Epidermal melanocyte (primary cell): ENCODE data around the gene CES1.
"Not testable (repeated sequence)": the region's sequence is repeated elsewhere in the genome, so short reads cannot be mapped to it uniquely, and the experiment has no call there.

Experiments
- DNase-seq: peaks from one replicate; pipeline ENCODE4 v3.0.0; 2011; ENCODE audit warnings: low spot score; ENCODE audit not compliant: insufficient read length

The CES1 gene

DNA sequence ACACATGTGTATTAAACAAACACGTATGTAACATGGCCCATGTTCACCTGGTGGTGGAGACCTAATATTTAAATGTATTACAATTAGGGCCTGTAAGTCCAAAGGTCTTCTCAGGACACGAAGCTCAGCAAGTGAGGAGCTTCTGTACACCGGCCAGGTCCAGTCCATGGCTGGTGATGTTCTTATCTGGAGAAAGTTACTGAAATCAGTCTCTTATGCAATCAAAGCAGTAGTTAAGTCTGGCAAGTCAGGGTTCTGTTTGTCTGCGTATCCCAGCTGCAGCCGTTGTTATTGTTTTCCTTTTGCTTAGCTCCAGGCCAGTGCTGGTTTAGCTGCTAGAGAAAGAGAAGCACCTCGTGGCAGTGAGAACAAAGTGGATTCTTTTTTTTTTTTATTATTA lies 41.4 kb downstream of the CES1 start:
- DNase-seq: not testable (repeated sequence)

DNA sequence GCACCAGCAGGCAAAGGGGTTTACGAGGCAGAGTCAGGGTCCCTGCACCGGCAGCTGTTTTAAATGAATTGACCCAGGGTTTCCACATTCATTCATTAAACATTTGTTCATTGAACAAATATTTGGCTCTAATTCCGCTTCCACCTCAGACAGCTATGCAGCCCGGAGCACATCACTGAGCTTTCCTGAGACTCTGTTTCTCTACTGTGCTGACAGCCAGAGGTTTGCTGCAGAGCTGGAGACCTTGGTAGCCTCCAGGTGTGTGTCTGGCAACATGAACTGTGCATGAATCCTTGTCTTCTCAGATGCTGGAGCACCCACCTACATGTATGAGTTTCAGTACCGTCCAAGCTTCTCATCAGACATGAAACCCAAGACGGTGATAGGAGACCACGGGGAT lies 42.7 kb downstream of the CES1 start:
- not testable (repeated sequence) for DNase-seq

DNA sequence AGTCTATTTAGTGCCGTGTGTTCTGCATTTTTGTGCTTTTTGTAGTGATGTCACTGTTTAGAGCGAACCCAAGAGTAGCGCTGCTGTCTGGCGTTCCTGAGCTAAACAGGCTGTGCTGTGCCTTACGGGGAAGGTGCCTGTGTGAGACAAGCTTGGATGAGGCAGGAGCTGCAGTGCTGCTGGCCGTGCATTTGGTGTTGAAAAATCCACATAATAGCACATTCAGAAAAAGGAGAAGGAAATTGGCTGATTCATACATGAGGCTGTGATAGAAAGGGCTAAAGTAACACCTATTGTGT lies 50.2 kb downstream of the CES1 start:
- DNase-seq: not testable (repeated sequence)

DNA sequence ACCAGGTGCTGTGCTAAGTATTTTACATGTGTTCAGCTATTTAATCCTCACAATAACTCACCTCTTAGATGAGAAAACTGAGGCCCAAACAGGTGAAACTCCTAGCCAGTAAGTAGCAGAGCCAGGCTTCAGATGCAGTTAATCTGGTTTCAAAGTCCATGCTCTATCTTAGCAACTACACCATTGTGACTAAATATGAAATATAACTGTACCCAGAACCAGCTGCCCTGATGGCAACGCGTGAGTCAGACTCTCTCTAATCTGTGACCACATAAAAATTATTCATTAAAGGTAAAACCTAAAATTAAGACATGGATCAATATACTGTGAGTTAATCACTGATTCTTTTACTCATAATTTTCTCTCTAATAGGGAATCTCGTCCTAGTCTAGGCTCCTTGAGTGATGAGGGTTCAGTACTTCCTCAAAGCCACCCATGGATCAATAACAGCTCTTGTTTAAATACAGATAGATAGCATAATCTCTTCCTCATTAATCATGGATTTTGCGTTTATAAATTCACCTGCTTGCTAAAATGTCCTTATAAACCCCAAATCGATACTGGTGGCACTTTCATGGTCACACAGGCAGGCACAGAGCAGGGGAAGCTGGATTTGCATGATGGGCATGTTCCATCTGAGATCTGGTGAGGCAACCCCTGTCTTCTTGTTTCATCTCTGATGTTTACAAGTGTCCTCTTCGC lies 50.7 kb downstream of the CES1 start:
- not testable (repeated sequence) for DNase-seq

DNA sequence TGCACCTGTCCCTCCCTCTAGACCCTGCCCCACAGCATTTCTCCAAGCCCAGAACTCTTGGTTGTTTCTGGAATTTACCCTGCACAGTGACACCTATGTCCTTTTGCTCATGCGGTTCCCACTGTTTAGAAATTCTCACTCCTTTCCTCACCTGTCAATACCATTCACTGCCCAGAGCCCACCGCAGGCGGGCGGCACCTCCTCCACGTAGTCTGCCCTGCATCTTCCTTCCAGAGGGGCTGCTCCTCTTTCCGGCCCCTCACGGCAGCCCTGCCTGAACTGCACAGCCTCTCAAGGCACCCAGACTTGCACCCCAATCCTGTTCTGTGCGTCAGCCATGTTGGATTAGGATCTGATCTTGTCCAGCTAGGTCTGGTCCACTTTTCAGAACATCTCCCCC lies 51.4 kb downstream of the CES1 start:
- not testable (repeated sequence) for DNase-seq

DNA sequence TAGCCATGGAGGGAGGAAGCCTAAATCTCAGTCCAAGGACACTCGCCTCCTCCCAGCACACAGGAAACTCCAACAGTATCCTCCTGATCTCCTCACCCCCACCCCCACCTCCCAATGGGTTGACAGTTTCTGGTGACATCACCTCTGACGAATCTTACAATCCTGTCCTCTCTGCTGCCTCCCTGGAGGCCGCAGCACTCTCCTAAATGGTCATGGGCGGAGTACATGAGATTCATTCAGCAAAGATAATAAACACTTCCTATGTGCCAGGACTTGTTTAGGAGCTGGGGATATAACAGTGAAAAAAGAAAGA lies 52.8 kb downstream of the CES1 start:
- DNase-seq: not testable (repeated sequence)

DNA sequence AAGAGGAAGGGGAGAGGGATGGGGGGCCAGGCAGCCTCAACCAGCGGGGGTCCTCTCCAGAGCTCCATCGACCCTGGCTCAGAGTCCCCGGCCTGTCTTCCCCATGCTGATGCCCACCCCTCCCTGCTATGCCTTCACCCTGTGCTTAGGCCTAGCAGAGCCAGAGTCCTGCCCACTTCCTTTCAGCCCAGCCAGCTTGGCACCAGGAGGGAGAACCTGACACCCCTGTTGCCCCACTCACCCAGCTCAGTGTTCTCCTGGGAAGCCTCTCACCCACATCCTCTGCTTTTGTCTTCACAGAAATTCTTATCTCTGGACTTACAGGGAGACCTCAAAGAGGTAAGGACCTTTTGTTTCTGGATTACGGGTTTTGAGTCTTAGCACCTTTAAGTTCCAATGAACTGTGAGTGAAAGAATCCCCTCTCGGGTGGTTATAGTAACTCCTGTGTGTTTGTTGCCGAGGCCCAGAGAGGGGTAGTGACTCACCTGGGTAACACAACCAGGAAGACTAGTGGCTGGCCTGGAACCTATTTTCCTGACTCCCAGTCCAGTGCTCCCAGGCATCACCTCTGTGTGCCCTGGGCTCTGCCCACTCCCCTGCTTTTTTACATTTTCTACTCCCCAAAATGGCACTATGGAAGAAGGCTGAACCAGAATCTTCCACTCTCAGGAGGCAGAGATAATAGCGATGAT lies 53.3 kb downstream of the CES1 start:
- DNase-seq: no peak

DNA sequence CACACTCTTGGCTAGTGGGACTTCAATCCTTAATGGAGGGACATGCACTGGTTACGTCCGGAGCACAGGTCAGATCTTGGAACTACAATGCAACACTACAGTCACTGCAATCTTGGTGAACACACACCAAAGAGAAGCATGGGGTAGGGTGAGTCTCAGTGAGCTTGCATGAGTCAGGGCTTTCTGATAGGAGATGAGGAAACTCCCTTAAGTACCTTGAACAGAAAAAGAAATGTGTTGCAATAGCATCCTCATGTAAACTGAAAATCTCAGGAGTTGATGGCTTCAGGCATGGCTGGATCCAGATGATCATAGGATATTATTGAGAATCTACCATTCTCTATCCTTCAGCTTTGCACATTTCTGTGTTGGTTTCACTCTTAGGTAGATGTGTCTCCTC lies 54.1 kb downstream of the CES1 start:
- DNase-seq: no peak

DNA sequence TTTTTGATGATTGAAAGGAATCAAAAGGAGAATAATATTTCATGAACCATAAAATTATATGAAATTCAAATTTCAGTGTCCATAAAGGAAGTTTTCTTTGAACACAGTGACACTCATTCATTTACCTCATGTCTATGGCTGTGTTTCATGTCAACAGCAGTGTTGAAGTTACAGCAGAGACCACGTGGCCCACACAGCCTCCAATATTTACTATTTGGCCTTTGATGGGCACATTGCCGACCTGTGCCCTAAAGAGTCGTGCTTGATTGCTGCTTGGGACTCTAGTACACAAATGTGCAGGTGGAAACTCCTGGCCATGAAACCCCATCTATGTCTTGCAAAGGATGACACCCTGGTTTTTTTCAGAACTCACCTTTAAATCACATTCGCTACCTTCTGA lies 57.0 kb downstream of the CES1 start:
- DNase-seq: no peak

DNA sequence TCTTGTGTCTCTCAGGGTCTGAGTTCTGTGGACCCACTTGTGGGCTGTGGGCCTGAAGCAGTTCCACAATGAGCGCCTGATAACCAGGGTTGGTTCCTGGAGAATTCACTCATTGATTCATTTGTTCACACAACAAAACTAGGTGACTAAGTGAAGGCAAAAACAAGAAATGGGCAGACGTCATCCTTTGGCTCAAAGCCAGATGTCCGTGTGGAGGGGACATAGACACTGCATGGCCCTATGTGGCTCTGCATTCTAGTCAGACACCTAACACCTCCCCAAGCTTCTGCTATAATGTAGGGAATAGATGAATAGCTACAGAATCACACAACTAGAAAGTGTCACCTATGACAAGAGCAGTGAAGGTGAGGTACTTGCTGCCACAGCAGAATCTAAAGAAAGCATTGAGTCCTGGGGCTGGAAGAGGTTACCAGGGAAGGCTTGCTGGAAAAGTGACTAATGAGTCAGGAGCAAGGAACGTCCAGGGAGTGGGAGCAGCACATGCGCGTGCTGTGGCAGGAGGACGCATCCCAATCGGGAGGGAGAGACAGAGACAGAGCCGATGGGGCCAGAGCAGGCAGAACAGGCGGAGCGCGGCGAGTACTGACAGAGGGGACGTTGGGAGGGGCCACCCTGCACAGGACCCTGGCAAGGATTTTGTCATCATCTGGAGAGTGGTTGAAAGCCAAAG lies 58.9 kb downstream of the CES1 start:
- DNase-seq: no peak

DNA sequence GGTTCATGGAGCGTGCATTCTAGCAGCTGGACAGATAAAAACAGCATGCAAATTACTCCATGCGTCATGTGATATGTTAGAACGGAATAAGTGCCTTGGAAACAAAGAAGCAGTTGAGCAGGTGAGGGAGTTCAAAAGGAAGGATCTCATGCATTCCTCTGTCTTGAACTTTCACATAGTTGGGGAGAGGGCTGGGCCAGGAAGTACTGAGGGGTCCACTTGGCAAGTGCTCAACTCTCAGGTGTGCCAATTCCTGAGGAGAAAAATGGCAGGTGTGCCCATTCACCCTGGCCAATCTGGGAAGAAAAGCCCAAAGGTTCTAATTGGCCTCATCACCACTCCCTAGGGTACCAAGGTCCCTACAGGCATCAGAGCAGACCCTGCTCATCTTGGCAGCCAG lies 67.7 kb downstream of the CES1 start:
- no peak for DNase-seq

DNA sequence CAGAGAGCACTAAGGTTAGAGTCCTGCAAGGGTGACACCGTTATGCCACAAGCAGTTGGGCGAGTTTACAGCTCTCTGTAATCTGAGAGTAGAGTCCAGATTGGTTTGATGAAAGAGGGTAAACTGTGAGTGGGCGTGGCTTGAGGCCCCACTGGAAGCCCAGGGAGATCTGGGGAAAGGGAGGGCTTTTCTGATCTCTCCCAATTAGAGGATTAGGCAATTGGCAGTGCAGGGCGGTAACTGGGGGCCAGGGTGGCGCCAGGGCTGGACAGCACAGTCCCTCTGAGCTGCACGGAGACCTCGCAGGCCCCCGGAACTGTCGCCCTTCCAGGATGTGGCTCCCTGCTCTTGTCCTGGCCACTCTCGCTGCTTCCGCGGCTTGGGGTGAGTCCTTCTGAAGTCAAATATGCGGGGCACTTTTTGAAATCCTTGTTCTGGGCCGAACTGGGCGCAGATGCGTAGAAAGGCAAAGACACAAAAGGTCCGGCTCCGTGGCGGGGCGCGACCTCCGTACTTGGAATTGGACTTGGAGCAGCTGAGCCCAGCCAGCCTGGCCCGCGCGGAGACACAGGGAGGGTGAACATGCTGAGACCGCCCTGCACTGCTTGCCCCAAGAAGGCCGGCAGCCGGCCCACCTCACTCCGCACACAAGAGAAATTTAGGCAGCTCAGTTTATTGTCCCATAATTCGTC lies 72.4 kb downstream of the CES1 start:
- no peak for DNase-seq

DNA sequence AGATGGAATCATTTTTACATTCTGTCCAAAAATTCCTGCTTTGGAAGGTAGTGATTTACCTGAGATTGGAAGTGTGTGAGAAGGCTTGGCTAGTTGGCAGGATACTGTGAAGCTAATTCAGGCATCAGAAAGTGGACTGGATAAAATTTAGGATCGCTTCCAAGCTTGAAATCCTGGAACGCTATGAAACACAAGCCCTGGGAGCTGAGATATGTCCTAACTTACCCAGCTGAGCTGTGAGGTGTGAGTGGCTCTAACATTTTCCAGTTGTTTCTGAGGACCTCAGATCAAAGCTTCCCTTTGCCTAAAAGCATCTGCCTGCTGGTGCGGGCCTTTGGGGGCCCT lies 73.0 kb downstream of the CES1 start:
- not testable (repeated sequence) for DNase-seq

DNA sequence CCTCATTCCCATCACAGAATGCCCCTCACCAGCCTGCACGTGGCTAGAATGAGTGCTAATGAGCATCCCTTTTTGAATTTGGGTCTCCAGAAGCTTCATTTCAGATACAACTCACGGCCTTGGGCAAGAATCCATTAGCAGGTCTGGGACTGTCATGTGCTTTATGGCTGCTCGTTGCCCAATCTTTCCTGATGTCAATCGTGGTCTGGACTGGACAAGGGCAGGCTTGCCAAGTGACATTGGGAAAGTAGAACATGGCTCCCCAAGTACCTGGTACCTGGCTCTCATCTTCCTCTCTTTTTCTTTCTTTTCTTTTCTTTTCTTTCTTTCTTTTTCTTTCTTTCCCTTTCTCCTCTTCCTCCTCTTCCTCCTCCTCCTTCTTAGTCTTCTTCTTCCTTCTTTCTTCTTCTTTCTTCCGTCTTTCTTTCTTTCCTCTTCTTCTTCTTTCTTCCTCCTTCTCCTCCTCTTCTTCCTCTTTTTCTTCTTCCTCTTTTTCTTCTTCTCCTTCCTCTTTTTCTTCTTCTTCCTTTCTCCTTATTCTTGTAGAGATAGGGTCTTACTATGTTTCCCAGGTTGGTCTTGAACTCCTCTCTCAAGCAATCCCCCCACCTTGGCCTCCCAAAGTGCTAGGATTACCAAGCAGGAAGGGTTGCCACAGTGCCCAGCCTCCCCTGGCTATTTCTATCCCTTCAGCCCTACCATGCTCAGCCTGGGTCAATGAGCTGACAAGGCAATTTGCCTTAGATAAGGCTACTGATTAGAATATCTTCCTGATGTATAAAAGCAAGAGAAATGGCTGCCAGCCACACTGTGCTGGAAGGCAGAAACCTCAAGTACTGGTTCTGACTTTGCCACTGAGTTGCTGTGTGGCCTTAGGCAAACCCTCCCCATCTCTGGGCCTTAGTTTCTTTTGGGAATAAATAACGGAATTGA lies 75.0 kb downstream of the CES1 start:
- DNase-seq: not testable (repeated sequence)

DNA sequence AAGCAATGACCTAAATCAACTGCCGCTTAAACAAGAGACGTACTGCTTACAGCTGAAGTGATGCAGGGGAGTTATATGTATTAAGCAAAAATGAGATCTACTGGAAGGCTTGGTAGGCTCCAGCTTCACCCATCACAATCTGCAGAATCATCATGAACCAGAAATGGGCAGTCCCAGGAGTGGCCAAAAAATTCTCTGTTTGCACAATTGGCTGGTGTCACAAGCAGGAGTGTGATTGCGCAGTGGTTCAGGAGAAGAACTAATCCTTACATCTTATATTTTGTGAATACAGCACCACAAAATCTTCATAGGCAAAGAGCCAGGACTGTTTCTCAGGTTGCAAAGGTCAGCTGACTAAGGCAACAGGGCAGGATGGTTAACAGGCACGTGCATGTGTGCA lies 75.9 kb downstream of the CES1 start:
- DNase-seq: no peak

DNA sequence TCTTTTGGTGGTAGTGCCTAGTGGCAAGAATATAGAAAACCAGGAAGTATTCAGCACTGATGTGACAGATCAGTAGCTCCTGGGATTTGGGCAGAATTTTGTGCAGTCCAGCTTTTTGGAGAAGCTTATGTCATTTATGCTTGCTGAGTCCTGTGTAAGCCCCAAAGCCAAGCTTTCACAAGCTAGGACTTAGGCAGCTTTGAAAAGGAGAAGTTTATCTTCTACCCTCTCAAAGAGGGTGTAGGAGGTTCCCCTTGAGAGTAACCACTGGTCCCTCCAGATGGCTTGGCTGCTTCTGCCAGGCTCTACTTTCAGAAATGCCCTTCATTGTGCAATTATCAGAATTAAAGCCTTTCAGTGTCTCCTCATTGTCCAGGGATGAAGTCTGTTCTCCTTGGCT lies 78.8 kb downstream of the CES1 start:
- DNase-seq: no peak

DNA sequence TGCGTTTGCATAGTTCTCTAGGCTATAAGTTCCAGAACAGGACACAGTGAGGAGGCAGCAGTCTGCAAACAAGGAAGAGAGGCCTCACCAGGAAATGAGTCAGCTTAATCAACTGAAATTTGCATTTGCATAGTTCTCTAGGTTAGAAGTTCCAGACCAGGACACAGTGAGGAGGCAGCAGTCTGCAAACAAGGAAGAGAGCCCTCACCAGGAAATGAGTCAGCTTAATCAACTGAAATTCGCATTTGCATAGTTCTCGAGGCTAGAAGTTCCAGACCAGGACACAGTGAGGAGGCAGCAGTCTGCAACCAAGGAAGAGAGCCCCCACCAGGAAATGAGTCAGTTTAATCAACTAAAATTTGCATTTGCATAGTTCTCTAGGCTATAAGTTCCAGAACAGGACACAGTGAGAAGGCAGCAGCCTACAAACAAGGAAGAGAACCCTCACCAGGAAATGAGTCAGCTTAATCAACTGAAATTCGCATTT lies 79.7 kb downstream of the CES1 start:
- DNase-seq: not testable (repeated sequence)
